SK-N-SH (cell line): Measurements from ENCODE around the gene RNF217. TPM values are rescaled to one million over a fixed set of nuclear protein-coding genes. Genes with fewer than 3 reads are reported as not detected.

Experiments
- CTCF ChIA-PET: fragments of 300-600, 350-600 bp; formaldehyde crosslinking; extraction: SDS; loops from one replicate; lab custom pipeline; 2021; lab: Yijun Ruan, JAX
- POLR2A ChIA-PET: fragments of 350-600 bp; sonication (Branson Sonifier 250); formaldehyde crosslinking; extraction: SDS; loops from one replicate; lab custom pipeline; 2020; ENCODE audit warnings: antibody characterized with exemption, inconsistent platforms; lab: Yijun Ruan, JAX
- DNase-seq: peaks from one replicate; pipeline ENCODE4 v3.0.0; 2012
- H2AFZ ChIP-seq: fragments of 200-600 bp; sonication (generic); 2 replicates; pipeline ENCODE4 v1.8.1; 2016; ENCODE audit warnings: antibody characterized with exemption, mild to moderate bottlenecking, low read depth
- H3F3A ChIP-seq: fragments of 200-600 bp; sonication (generic); replicated peaks from 2 replicates; pipeline ENCODE3; 2016; ENCODE audit warnings: antibody characterized with exemption, mild to moderate bottlenecking; ENCODE audit not compliant: insufficient read depth
- H3K27ac ChIP-seq, 2 experiments: fragments of 200-500 bp in 1 of 2; fragments of 200-600 bp in 1 of 2; sonication (Bioruptor generic) in 1 of 2; sonication (generic), shearing (Covaris generic) in 1 of 2; 2 replicates each; pipeline versions ENCODE4 v1.5.1 to v1.6.1; 2014 to 2016; ENCODE audit warnings: low read depth in 2 of 2, inconsistent platforms in 1 of 2, low read length in 1 of 2, mild to moderate bottlenecking in 1 of 2, mixed read lengths in 1 of 2
- H3K27me3 ChIP-seq: fragments of 200-600 bp; sonication (generic), shearing (Covaris generic); 2 replicates; pipeline ENCODE4 v1.6.1; 2016; ENCODE audit warnings: mixed run types; ENCODE audit not compliant: insufficient read depth
- H3K36me3 ChIP-seq, 2 experiments: fragments of 200-500 bp in 1 of 2; fragments of 200-600 bp in 1 of 2; sonication (Bioruptor generic) in 1 of 2; sonication (generic) in 1 of 2; replicated peaks in 1 of 2; 2 replicates each; pipeline versions ENCODE3 to v1.5.1; 2014 to 2016; ENCODE audit warnings: low read length in 1 of 2, mild to moderate bottlenecking in 1 of 2; ENCODE audit not compliant: insufficient read depth in 2 of 2, control insufficient read depth in 1 of 2
- H3K4me1 ChIP-seq, 2 experiments: fragments of 200-500 bp in 1 of 2; fragments of 200-600 bp in 1 of 2; sonication (Bioruptor generic) in 1 of 2; sonication (generic), shearing (Covaris generic) in 1 of 2; 2 replicates each; pipeline versions ENCODE4 v1.5.1 to v1.6.1; 2014 to 2016; ENCODE audit warnings: low read depth in 1 of 2, low read length in 1 of 2, mixed run types in 1 of 2; ENCODE audit not compliant: insufficient read depth in 2 of 2, control insufficient read depth in 1 of 2
- H3K4me2 ChIP-seq: fragments of 200-600 bp; sonication (generic), shearing (Covaris generic); 2 replicates; pipeline ENCODE4 v1.6.1; 2017; ENCODE audit warnings: mixed run types
- H3K4me3 ChIP-seq, 2 experiments: fragments of 200-500 bp in 1 of 2; fragments of 200-600 bp in 1 of 2; sonication (Bioruptor generic) in 1 of 2; sonication (generic), shearing (Covaris generic) in 1 of 2; 2 replicates each; pipeline versions ENCODE4 v1.5.1 to v1.8.1; 2014 to 2016; ENCODE audit warnings: low read depth in 2 of 2, inconsistent platforms in 1 of 2, low read length in 1 of 2, mild to moderate bottlenecking in 1 of 2, mixed read lengths in 1 of 2, moderate library complexity in 1 of 2
- H3K79me2 ChIP-seq: fragments of 200-600 bp; sonication (generic); 2 replicates; pipeline ENCODE4 v1.8.1; 2017; ENCODE audit warnings: mild to moderate bottlenecking; ENCODE audit not compliant: insufficient read depth
- H3K9ac ChIP-seq: fragments of 200-600 bp; sonication (generic); 2 replicates; pipeline ENCODE4 v1.6.1; 2017; ENCODE audit warnings: mixed run types
- H3K9me2 ChIP-seq: fragments of 200-600 bp; sonication (generic); 2 replicates; pipeline ENCODE4 v1.6.1; 2017; ENCODE audit warnings: mixed run types
- H3K9me3 ChIP-seq: fragments of 200-600 bp; sonication (generic); 2 replicates; pipeline ENCODE4 v1.6.1; 2017; ENCODE audit warnings: mixed run types, mild to moderate bottlenecking, moderate library complexity
- H4K20me1 ChIP-seq: fragments of 200-600 bp; sonication (generic); 2 replicates; pipeline ENCODE4 v1.6.1; 2017; ENCODE audit warnings: mild to moderate bottlenecking, mixed run types; ENCODE audit not compliant: insufficient read depth
- CHD2 ChIP-seq: fragments of 150-350 bp; IDR thresholded peaks from 2 replicates; pipeline ENCODE4 v1.6.1; 2018; ENCODE audit warnings: low read length; ENCODE audit not compliant: partially characterized antibody
- CTCF ChIP-seq: fragments of 200-600 bp; sonication (generic); IDR thresholded peaks from 2 replicates; pipeline ENCODE4 v1.6.1; 2017; ENCODE audit warnings: antibody characterized with exemption, mild to moderate bottlenecking, moderate library complexity
- MEF2A ChIP-seq: IDR thresholded peaks from 2 replicates; pipeline ENCODE4 v1.4.0; 2012; ENCODE audit warnings: low read depth, borderline replicate concordance
- PBX3 ChIP-seq: IDR thresholded peaks from 2 replicates; pipeline ENCODE4; 2012
- REST ChIP-seq: IDR thresholded peaks from 2 replicates; pipeline ENCODE4 v1.6.1; 2012; ENCODE audit warnings: mild to moderate bottlenecking, low read depth, low read length, moderate library complexity
- ZBTB33 ChIP-seq: IDR thresholded peaks from 2 replicates; pipeline ENCODE4 v1.4.0; 2012; ENCODE audit warnings: low read depth, borderline replicate concordance
- WGBS: methylation state at CpG from one replicate; pipeline ENCODE4 v1.1.6; 2017; ENCODE audit warnings: low lambda C conversion rate; 5-methylcytosine and 5-hydroxymethylcytosine counted together
- polyA plus RNA-seq, 3 experiments: library from polyadenylated mRNA; depleted of rRNA; stranded (reverse); fragments of >200 nt; gene quantifications; 2 replicates each; pipeline ENCODE4 v1.2.3, GENCODE V29; 2012

RNF217 gene
- polyA plus RNA-seq, 1 of the 3 experiments (the other 2 are of a cell fraction), result 0.28 TPM

DNA sequence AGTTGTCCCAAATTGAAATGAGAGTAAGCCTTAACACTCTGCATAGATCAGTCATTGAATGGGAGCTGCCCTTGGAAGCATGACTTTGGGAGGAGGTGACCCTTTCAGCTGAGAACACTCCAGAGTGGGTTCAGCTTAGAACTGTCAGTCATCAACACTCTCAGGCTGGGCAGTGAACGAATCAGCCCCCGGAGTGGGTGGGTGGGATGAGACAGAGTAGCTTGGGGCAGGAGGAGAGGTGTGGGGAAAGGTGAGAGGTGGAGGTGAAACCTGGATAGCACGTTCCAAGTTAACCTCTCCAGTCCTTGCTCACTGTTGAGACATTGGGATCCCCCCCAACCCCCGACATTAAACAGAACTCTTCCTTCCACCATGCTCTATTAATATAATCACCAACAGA is 136.0 kb downstream of the RNF217 start:
- TF ChIP-seq ZBTB33 (no peak), REST (no peak), PBX3 (no peak), MEF2A (no peak)
- TF ChIP-seq, all 33 proteins: peak for 0
- peaks cover 4 to 20% of the 10 kb centered on the region in 2 experiments; a peak in 2 of 4 replicates for H3K4me1 ChIP-seq
- CTCF ChIA-PET, result no interaction called here

DNA sequence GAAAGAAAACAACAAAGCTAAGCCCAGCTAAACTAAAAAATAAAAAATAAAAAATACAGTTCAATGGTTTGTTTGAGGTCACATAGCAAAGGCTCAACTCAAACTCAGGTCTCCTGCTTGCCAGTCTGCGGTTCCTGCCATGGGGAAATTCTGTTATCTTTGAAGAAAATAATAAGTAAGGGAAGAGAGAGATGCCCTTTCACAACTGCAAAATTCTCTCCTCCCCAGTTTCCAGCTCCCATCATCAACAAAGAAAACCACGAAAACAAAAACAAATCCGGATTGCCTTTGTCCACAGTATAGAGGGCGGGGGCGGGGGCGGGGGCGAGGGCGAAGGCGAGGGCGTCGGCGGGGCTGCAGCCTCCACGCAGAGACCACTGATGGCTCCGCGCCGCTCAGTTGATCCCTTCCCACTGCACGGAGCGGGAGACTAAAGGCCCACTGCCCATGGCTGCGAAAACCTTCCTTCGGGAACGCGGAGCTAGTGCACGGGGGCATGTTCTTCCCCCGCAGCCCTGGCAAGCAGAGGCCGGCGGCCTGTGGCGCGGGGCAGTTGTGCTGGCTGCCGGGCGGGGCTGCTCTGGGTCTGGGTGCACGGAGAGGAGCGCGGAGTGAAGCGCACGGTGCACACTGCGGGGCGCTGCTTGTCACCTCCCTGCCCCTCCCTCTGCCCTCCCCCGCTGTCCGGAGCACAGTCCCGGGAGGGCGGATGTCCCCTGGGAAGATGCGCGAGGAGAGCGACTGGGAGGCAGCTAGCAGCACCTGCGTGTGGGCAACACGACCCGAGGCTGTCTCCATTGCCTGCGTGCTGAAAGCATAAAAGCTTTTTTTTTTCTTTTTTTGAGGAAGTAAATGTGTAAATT is 137.2 kb downstream of the RNF217 start:
- 1% methylated on average over 24 of the region's 48 CpGs for WGBS
- Histone ChIP-seq H3K79me2 (no peaks in the 10 kb centered on the region), H3F3A (peaks cover 3% of the 10 kb centered on the region), H2AFZ (peak overlapping the region; percentile 61; the same call in 1 of the 2 replicates), H3K27me3 (no peaks in the 10 kb centered on the region; the same call in 1 of the 2 replicates), H3K36me3 (no peaks in the 10 kb centered on the region), H3K27ac (no peak overlapping the region), H3K9ac (no peak overlapping the region), H3K9me2 (no peaks in the 10 kb centered on the region), H3K4me2 (peak overlapping the region; percentile 85), H3K9me3 (no peaks in the 10 kb centered on the region), H3K4me3 (peak overlapping the region; percentile 52 to 56), H4K20me1 (no peaks in the 10 kb centered on the region), H3K4me1 (peaks cover 4 to 31% of the 10 kb centered on the region in 2 experiments; a peak in 2 of 4 replicates)
- TF ChIP-seq CHD2, result no peak
- peak; percentile 14; the same call in 1 of the 2 replicates for TF ChIP-seq CTCF
- peak; percentile 61 for DNase-seq
- POLR2A ChIA-PET, result no interaction called here
- CTCF ChIA-PET, result interaction anchor here (1.1 to 2.3 kb wide), 3 partner anchors 10 to 21 kb away, joined by 3 to 11 read pairs (median 5); no protein-coding TSS in a partner anchor

More for the DNA sequence above, 136.0 kb downstream of the RNF217 start:
- no peak for DNase-seq
- 26% methylated on average over 4 of the region's 4 CpGs for WGBS
- H3K79me2 ChIP-seq, result no peaks in the 10 kb centered on the region
- no peaks in the 10 kb centered on the region for H3K9me2 ChIP-seq
- no peaks in the 10 kb centered on the region; the same call in 1 of the 2 replicates for H3K27me3 ChIP-seq
- no peaks in the 10 kb centered on the region for H4K20me1 ChIP-seq
- H3K27ac ChIP-seq, result no peak overlapping the region
- H3F3A ChIP-seq, result peaks cover 3% of the 10 kb centered on the region
- no peak overlapping the region for H2AFZ ChIP-seq
- H3K9ac ChIP-seq, result no peak overlapping the region
- H3K36me3 ChIP-seq, result no peaks in the 10 kb centered on the region
- H3K4me3 ChIP-seq, result no peak overlapping the region
- H3K9me3 ChIP-seq, result no peaks in the 10 kb centered on the region
- H3K4me2 ChIP-seq, result no peak overlapping the region
- POLR2A ChIA-PET, result no interaction called here
